Endothelial cell of umbilical vein (primary cell): Measurements from ENCODE around the gene SEMA4B. TPM values are rescaled to one million over a fixed set of nuclear protein-coding genes. Genes with fewer than 3 reads are reported as not detected.

Source experiments
- BruUV-seq: library from RNA; stranded (reverse); fragments of 400-500 nt; replicated peaks from 2 replicates; lab custom pipeline; 2021; lab: Mats Ljungman, UMichigan
- CTCF ChIA-PET: fragments of 300-600, 350-600 bp; sonication (Branson Sonifier 250); formaldehyde crosslinking; loops from one replicate; lab custom pipeline; 2021; ENCODE audit warnings: antibody characterized with exemption, inconsistent platforms; lab: Charles Lee
- POLR2A ChIA-PET: fragments of 300-600, 350-600 bp; sonication (Branson Sonifier 250); formaldehyde crosslinking; loops from one replicate; lab custom pipeline; 2021; ENCODE audit warnings: antibody characterized with exemption, inconsistent platforms; lab: Charles Lee
- DNase-seq: peaks from one replicate; pipeline ENCODE4 v3.0.0-alpha.2; 2011; ENCODE audit warnings: low read depth, low spot score
- FAIRE-seq: peaks from 2 replicates; lab custom pipeline; 2011; peaks lifted over from hg19 to GRCh38; lab: Jason Lieb, UNC
- H2AFZ ChIP-seq: 2 replicates; pipeline ENCODE4 v1.6.0; 2012; ENCODE audit warnings: low read depth, low read length, control low read depth, inconsistent platforms
- H3K27ac ChIP-seq: 2 replicates; pipeline ENCODE4 v1.5.1; 2011; ENCODE audit warnings: low read depth, mild to moderate bottlenecking, control low read depth, low read length, moderate library complexity; ENCODE audit not compliant: insufficient read depth
- H3K27me3 ChIP-seq, 2 experiments: 2 replicates each; pipeline versions ENCODE4 v1.6.0 to v1.6.1; 2011; ENCODE audit warnings: low read length in 2 of 2, mixed read lengths in 1 of 2; ENCODE audit not compliant: control insufficient read depth in 2 of 2, insufficient read depth in 2 of 2
- H3K36me3 ChIP-seq, 2 experiments: 2 replicates in 1 of 2; 3 replicates in 1 of 2; pipeline ENCODE4 v1.5.1; 2011; ENCODE audit warnings: low read length in 2 of 2, mild to moderate bottlenecking in 1 of 2, moderate library complexity in 1 of 2; ENCODE audit not compliant: control insufficient read depth in 2 of 2, insufficient read depth in 2 of 2; ENCODE audit errors: extremely low read depth in 1 of 2
- H3K4me1 ChIP-seq: 3 replicates; pipeline ENCODE4 v1.5.1; 2011; ENCODE audit warnings: mild to moderate bottlenecking, low read length; ENCODE audit not compliant: control insufficient read depth, insufficient read depth; ENCODE audit errors: extremely low read depth
- H3K4me2 ChIP-seq: 2 replicates; pipeline ENCODE4 v1.6.1; 2011; ENCODE audit warnings: low read length, control low read depth, mixed read lengths; ENCODE audit not compliant: insufficient read depth
- H3K4me3 ChIP-seq, 3 experiments: fragments of 200-600 bp in 1 of 3; sonication (generic), shearing (Covaris generic) in 1 of 3; replicated peaks in 1 of 3; 2 replicates each; pipeline ENCODE4 v1.5.1; 2011 to 2016; ENCODE audit warnings: control low read depth in 3 of 3, low read length in 3 of 3, mild to moderate bottlenecking in 2 of 3, inconsistent platforms in 1 of 3, low read depth in 1 of 3, moderate library complexity in 1 of 3; ENCODE audit not compliant: insufficient read depth in 1 of 3
- H3K79me2 ChIP-seq: 2 replicates; pipeline ENCODE4 v1.6.0; 2012; ENCODE audit warnings: low read length, inconsistent platforms; ENCODE audit not compliant: control insufficient read depth, insufficient read depth
- H3K9ac ChIP-seq: replicated peaks from 2 replicates; pipeline ENCODE3; 2011; ENCODE audit warnings: low read length, control low read depth; ENCODE audit not compliant: insufficient read depth; ENCODE audit errors: extremely low read depth
- H3K9me1 ChIP-seq: replicated peaks from 3 replicates; pipeline ENCODE4 v1.6.0; 2011; ENCODE audit warnings: mild to moderate bottlenecking, low read length; ENCODE audit not compliant: control insufficient read depth, insufficient read depth; ENCODE audit errors: extremely low read depth
- H3K9me3 ChIP-seq: replicated peaks from 2 replicates; pipeline ENCODE4 v1.5.1; 2012; ENCODE audit warnings: low read length, inconsistent platforms; ENCODE audit not compliant: control insufficient read depth, insufficient read depth
- H4K20me1 ChIP-seq: replicated peaks from 2 replicates; pipeline ENCODE3; 2011; ENCODE audit warnings: mild to moderate bottlenecking, low read length; ENCODE audit not compliant: control insufficient read depth, insufficient read depth; ENCODE audit errors: extremely low read depth
- CTCF ChIP-seq, 2 donors: IDR thresholded peaks; 1 replicate in 1 of 2; 2 replicates in 1 of 2; pipeline ENCODE4 v1.5.1; 2011; ENCODE audit warnings: low read length in 2 of 2, mild to moderate bottlenecking in 2 of 2, moderate library complexity in 2 of 2, control low read depth in 1 of 2, inconsistent platforms in 1 of 2, low read depth in 1 of 2; ENCODE audit not compliant: insufficient read depth in 1 of 2; ENCODE audit errors: extremely low read depth in 1 of 2
- EZH2 ChIP-seq: IDR thresholded peaks from 2 replicates; pipeline ENCODE4 v1.6.1; 2012; ENCODE audit warnings: borderline replicate concordance, low read depth, mild to moderate bottlenecking, moderate library complexity, low read length, inconsistent platforms; ENCODE audit not compliant: severe bottlenecking
- FOS ChIP-seq: IDR thresholded peaks from 2 replicates; pipeline ENCODE4 v1.6.1; 2011; ENCODE audit warnings: mild to moderate bottlenecking, low read length, moderate library complexity, borderline replicate concordance; ENCODE audit not compliant: insufficient read depth
- GATA2 ChIP-seq: IDR thresholded peaks from 2 replicates; pipeline ENCODE4 v1.7.0; 2011; ENCODE audit warnings: low read depth, mild to moderate bottlenecking, moderate library complexity, mixed read lengths, low read length; ENCODE audit not compliant: insufficient read length, insufficient read depth
- JUN ChIP-seq: IDR thresholded peaks from 2 replicates; pipeline ENCODE4 v1.6.1; 2011; ENCODE audit warnings: borderline replicate concordance, low read depth; ENCODE audit not compliant: insufficient read length, insufficient read depth
- MAX ChIP-seq: IDR thresholded peaks from 2 replicates; pipeline ENCODE4 v1.6.1; 2011; ENCODE audit not compliant: insufficient read depth, insufficient read length
- MYC ChIP-seq: IDR thresholded peaks from one replicate; pipeline ENCODE4 v1.6.1; 2011; ENCODE audit warnings: mild to moderate bottlenecking, low read depth, low read length
- POLR2A ChIP-seq: IDR thresholded peaks from 2 replicates; pipeline ENCODE4 v1.6.1; 2012; ENCODE audit warnings: low read depth, mild to moderate bottlenecking, control low read depth, low read length
- POLR2AphosphoS5 ChIP-seq: IDR thresholded peaks from 2 replicates; pipeline ENCODE4 v1.6.1; 2012; ENCODE audit warnings: low read depth, mild to moderate bottlenecking, control low read depth, low read length, moderate library complexity; ENCODE audit not compliant: insufficient read depth
- dilution Hi-C: fragments of 300-500 bp; cut with MboI; formaldehyde crosslinking; loops from one replicate; pipeline ENCODE4 v1.15.0; 2019; ENCODE audit warnings: low sequenced_read_pairs; ENCODE audit not compliant: extremely low pct_ligation_motif_present
- intact Hi-C: fragments of 100-400 bp; cut with micrococcal nuclease; formaldehyde crosslinking; loops from one replicate; pipeline ENCODE4 v1.10.0; 2022
- polyA plus RNA-seq, 4 experiments: library from polyadenylated mRNA; depleted of rRNA in 3 of 4; stranded (reverse) in 3 of 4; unstranded in 1 of 4; fragments of >200 nt; gene quantifications; 2 replicates each; pipeline versions ENCODE4 v1.2.1 to v1.2.3, GENCODE V29; 2011 to 2012; ENCODE audit warnings: missing spikeins in 1 of 4
- total RNA-seq: library from RNA; stranded (reverse); gene quantifications from 2 replicates; pipeline ENCODE4 v1.2.3, GENCODE V29; 2021

SEMA4B gene
- total and polyA plus RNA-seq, 2 donors (not counting 3 experiments of a cell fraction or from before 2014, with no cell fraction given), result 6.1 to 7.1 TPM

- no peak for FAIRE-seq
- Histone ChIP-seq H3K79me2 (no peaks in the 10 kb centered on the region), H3K4me2 (no peak overlapping the region), H3K27me3 (no peaks in the 10 kb centered on the region), H3K36me3 (no peaks in the 10 kb centered on the region), H2AFZ (no peak overlapping the region), H3K9me1 (no peaks in the 10 kb centered on the region), H3K27ac (no peak overlapping the region), H3K4me3 (no peak overlapping the region), H4K20me1 (no peaks in the 10 kb centered on the region), H3K4me1 (peaks cover 9% of the 10 kb centered on the region), H3K9me3 (no peaks in the 10 kb centered on the region), H3K9ac (no peak overlapping the region)
- CTCF ChIA-PET, result interaction anchor here (1.0 to 7.5 kb wide), 3 partner anchors 10 to 44 kb away, joined by 3 to 34 read pairs (median 6); no protein-coding TSS in a partner anchor
- no TSS peak for BruUV-seq
- POLR2A ChIA-PET, result no interaction called here
- intact Hi-C loops (no loop called here), dilution Hi-C loops (no loop called here)
- DNase-seq, result no peak
- no peak for TF ChIP-seq JUN
- TF ChIP-seq EZH2, result no peak
- TF ChIP-seq POLR2A, result no peak
- TF ChIP-seq MYC, result no peak
- no peak for TF ChIP-seq GATA2
- no peak for TF ChIP-seq MAX
- no peak for TF ChIP-seq POLR2AphosphoS5
- no peak for TF ChIP-seq FOS
- no peak for TF ChIP-seq CTCF (IDR thresholded peaks at IDR 0.05; ENCODE audit: extremely low read depth in 1 of 2, insufficient read depth in 1 of 2, low read depth in 1 of 2, low read length in 2 of 2)
Measured at GRCh38 chr15:90205886-90206285, 4.8 kb downstream of the SEMA4B start.
